HCEC 1CT (cell line): ENCODE measurements around the gene MT1H.
"Not testable (repeated sequence)": the region's sequence is repeated elsewhere in the genome, so short reads cannot be mapped to it uniquely, and the experiment has no call there.

Experiments
- DNase-seq: peaks from one replicate; pipeline ENCODE4 v3.0.0-alpha.2; 2017

The MT1H gene

GRCh38 chr16:56665286-56666261, 4.0 kb upstream of the MT1H start:
- not testable (repeated sequence) for DNase-seq

GRCh38 chr16:56667581-56668571, 1.7 kb upstream of the MT1H start, which contains the start of gene MT1G:
Gene MT1G, minus strand, starts transcription at chr16:56668065. Its CDS starts 72 bp downstream, at chr16:56667993.
- DNase-seq: no peak

- DNase-seq: no peak
These were observed 416 bp downstream of the MT1H start for GRCh38 chr16:56669840-56670619.

- DNase-seq: no peak
These were observed 963 bp downstream of the MT1H start for GRCh38 chr16:56670620-56670934.

GRCh38 chr16:56671691-56672090, 2.1 kb downstream of the MT1H start:
- not testable (repeated sequence) for DNase-seq

- DNase-seq: not testable (repeated sequence)
These were observed 2.6 kb downstream of the MT1H start for GRCh38 chr16:56672171-56672570.

- DNase-seq: no peak
These were observed 3.3 kb downstream of the MT1H start for GRCh38 chr16:56672761-56673536.

GRCh38 chr16:56673921-56674320, 4.3 kb downstream of the MT1H start:
- DNase-seq: no peak

GRCh38 chr16:56674570-56674969, 5.0 kb downstream of the MT1H start:
- not testable (repeated sequence) for DNase-seq

GRCh38 chr16:56675685-56676210, 6.1 kb downstream of the MT1H start:
- DNase-seq: no peak

- DNase-seq: no peak
These were observed 7.9 kb downstream of the MT1H start for GRCh38 chr16:56677474-56677873.

- DNase-seq: no peak
These were observed 9.6 kb downstream of the MT1H start for GRCh38 chr16:56679078-56679730.

- DNase-seq: no peak
These were observed 10.2 kb downstream of the MT1H start for GRCh38 chr16:56679818-56680217.

- peak; percentile 86 for DNase-seq
These were observed 12.5 kb downstream of the MT1H start, which contains the start of gene MT1X for GRCh38 chr16:56681939-56682702. Gene MT1X, plus strand, starts transcription at chr16:56682470. Its CDS starts 71 bp downstream, at chr16:56682541.

- DNase-seq: no peak
These were observed 13.2 kb downstream of the MT1H start for GRCh38 chr16:56682703-56683397.

GRCh38 chr16:56683424-56684172, 14.0 kb downstream of the MT1H start:
- no peak for DNase-seq

GRCh38 chr16:56684256-56684925, 14.8 kb downstream of the MT1H start:
- no peak for DNase-seq
